ENCODE data around the gene KIAA0513.

DNA sequence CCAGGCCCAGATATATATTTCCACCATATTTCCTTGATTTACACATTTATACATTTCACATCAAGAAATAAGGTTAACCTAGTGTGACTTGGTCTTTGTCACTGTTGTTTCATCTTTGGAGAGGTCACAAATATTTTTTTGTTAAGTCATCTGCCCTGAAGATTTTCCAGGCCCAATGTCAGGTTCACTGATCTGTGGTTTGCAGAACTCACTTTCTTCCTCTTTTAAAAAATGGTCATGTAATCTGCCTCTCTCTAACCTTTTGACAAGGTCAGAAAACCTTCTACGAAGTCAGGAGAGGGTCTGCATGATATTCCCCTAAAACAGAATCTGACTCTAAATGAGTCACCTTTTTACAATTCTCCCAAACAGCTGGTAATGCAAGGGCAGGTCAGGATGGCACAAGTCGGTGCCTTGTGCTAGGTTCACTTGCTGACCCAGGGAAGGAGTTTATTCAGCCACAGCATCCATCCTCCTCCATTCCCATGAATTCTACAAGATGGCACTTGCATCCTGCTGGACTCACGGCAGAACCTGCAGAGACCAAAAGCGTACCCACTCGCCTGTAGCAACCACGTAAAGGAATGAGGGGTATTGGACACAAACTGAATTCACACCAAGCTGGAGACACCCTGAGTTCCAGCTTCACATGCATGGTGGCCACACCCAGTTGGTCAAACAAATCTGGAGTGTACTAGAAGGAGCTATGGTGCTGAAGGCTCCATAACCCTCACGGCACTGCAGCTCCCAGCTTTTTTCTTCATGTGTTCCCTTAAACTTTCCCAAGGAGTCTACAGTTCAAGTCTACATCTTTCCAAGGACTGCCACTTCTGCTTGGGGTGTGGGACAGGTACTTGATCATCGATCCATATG is 1.6 kb upstream of the KIAA0513 start:
- TF ChIP-seq ATF7 (IDR thresholded peaks at IDR 0.05; ENCODE audit: low read depth) (no peak), ZNF274 (IDR thresholded peaks at IDR 0.05; ENCODE audit: insufficient read depth, insufficient read length) (no peak), SMC3 (IDR thresholded peaks at IDR 0.05; ENCODE audit: borderline replicate concordance, low read length) (no peak), MTA2 (IDR thresholded peaks at IDR 0.05; ENCODE audit: low read depth) (no peak), RAD51 (IDR thresholded peaks at IDR 0.05) (no peak), USF1 (IDR thresholded peaks at IDR 0.05; ENCODE audit: borderline replicate concordance, extremely low read length, insufficient read depth, low read depth, low read length) (no peak), NRF1 (conservative IDR thresholded peaks at IDR 0.05; ENCODE audit: low read depth, low read length) (no peak), GABPA (IDR thresholded peaks at IDR 0.05; ENCODE audit: low read depth) (no peak), NFIC (IDR thresholded peaks at IDR 0.05; ENCODE audit: low read depth, low read length) (no peak), EZH2 (IDR thresholded peaks at IDR 0.05; ENCODE audit: borderline replicate concordance, control insufficient read depth, low read depth, low read length) (no peak)

All from GM12878 (cell line).